ENCODE results near the gene TRIM8. TPM values are rescaled to one million over a fixed set of nuclear protein-coding genes. Genes with fewer than 3 reads are reported as not detected.
"Not testable (repeated sequence)": the region's sequence is repeated elsewhere in the genome, so short reads cannot be mapped to it uniquely, and the experiment has no call there.

TRIM8 gene
- polyA plus RNA-seq, 4 donors, result 122 to 157 (median 132) TPM

DNA sequence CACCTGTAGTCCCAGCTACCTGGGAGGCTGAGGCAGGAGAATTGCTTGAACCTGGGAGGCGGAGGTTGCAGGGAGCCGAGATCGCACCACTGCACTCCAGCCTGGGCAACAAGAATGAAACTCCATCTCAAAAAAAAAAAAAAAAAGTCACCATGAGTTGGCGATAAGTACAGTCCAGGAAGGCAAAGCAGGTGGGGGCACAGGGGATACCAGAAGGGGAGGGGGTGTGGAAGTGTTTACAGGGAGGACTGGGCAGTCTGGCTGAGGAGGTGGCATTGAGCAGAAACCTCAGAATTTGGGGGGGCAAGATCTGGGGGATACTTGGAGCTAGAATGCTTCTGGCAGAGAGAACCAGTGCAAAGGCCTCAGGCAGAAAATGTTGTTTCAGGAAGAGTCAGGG is 23.1 kb downstream of the TRIM8 start:
- DNase-seq (ENCODE audit: low read depth in 4 of 4, low spot score in 2 of 4), result not testable (repeated sequence)

GRCh38 chr10:102668326-102669107 is 24.2 kb downstream of the TRIM8 start:
- no peak for DNase-seq (ENCODE audit: low read depth in 4 of 4, low spot score in 2 of 4)

- DNase-seq (ENCODE audit: low read depth in 4 of 4, low spot score in 2 of 4), result no peak
Observed at GRCh38 chr10:102669206-102670064, 25.2 kb downstream of the TRIM8 start.

DNA sequence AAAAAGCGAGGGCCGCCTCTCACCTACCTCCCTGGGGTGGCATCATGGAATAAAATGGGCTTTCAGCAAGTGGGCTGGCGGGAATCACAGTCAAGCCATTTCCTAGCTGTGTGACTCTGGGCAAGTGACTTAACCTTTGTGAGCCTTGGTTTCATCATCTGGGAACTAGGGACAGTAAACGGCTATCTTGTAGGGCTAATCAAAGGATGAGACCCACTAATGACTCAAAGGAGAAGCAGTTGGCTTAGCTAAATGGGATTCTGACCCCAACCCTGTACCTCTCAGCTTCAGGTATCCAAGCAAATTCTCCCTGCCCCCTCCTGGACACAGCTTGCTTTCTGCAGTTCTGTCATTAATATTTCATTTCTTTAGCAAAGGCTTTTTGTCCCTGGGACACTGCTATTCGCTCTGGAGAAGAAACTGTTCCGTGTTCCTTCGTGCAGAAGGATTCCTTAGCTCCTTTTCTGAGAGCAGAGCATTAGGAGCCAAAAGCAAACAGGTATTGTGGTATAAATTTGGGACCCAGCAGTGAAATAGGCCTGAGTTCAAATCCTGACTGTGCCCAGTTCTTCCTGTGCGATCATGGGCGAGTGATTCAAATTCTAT is 25.9 kb downstream of the TRIM8 start:
- DNase-seq (ENCODE audit: low read depth in 4 of 4, low spot score in 2 of 4), result no peak

DNA sequence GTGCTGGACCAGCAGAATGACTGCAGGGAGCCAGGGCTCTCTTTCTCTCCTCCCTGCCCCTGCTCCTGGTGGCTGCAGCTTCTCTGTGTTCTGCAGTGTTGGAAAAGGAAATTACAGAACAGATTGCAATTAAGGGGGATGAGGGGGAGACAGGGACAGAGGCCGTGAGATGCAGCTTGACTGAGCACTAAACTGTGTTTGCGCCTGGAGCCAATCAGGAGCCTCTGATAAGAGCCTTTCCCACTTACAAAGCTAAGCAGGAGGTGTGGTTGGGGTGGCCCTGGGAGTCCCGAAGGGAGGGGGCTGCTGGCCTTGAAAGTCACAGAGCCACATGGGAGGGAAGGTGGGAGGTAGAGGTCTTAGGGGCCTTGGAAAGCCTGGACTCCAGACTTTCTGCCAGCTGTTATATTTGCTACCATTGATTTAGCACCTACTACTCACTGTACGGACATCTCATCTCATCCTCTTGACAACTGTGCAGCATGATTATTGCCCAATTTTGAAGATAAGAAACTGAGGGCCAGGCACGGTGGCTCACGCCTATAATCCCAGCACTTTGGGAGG is 26.7 kb downstream of the TRIM8 start:
- DNase-seq (ENCODE audit: low read depth in 4 of 4, low spot score in 2 of 4), result no peak

DNA sequence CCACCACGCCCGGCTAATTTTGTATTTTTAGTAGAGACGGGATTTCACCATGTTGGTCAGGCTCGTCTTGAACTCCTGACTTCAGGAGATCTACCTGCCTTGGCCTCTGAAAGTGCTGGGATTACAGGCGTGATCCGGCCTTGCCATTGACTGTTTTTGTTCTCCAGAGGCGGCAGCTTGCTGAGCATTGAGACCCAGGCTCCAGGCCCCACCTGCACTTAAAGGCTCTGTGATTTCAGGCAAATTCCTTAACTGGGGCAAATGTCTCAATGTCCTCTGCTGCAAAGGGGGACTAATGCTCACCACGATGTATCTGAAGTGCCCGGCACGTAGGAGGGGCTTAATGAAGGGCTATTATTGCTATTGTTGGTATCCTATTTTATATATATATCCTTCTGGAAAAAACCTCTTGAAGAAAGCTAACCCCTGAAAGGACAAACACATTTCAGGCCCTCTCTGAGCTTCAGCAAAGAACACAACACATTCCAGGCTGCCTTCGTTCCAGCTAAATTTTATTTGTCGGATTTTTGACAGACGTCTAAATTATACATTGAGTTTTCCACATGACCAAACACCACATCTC is 29.0 kb downstream of the TRIM8 start:
- DNase-seq (ENCODE audit: low read depth in 4 of 4, low spot score in 2 of 4), result no peak

DNA sequence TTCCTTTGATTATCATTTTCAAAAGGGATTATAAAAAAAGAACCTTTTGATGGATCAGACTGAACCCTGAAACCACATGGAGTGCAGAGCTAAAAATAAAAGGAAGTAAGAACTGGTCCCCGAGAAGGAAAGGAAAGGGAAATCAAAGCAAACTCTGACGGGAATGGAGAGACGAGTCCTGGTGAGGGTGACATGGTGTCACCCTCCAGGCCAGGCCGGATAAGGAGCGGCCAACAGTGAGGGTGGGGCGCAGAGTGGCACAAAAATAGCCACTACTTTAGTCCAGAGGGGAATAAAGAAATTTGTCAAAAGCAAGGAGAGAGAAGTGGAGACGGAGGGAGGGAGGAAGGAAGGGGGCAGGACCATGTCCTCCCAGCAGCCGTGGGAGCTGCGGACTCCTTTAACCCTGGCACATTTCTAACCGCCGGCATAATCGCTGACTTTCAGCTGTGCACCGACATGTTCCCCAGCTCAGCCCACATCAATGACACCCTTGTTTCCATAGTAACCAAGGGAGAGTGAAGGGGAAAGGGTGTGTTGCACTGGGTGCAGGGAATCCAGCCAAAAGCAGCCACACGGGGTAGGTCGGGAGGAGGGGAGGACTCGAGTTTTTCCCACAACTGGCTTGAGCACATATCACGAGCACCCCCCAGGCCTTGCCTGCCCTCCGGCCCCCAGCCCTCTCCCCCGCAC is 29.7 kb downstream of the TRIM8 start:
- no peak for DNase-seq (ENCODE audit: low read depth in 4 of 4, low spot score in 2 of 4)

GRCh38 chr10:102674566-102674965 is 30.3 kb downstream of the TRIM8 start:
- no peak for DNase-seq (ENCODE audit: low read depth in 4 of 4, low spot score in 2 of 4)

GRCh38 chr10:102675011-102675665 is 30.9 kb downstream of the TRIM8 start:
- no peak for DNase-seq (ENCODE audit: low read depth in 4 of 4, low spot score in 2 of 4)

GRCh38 chr10:102675666-102676533 is 31.6 kb downstream of the TRIM8 start:
- DNase-seq (ENCODE audit: low read depth in 4 of 4, low spot score in 2 of 4), result no peak

DNA sequence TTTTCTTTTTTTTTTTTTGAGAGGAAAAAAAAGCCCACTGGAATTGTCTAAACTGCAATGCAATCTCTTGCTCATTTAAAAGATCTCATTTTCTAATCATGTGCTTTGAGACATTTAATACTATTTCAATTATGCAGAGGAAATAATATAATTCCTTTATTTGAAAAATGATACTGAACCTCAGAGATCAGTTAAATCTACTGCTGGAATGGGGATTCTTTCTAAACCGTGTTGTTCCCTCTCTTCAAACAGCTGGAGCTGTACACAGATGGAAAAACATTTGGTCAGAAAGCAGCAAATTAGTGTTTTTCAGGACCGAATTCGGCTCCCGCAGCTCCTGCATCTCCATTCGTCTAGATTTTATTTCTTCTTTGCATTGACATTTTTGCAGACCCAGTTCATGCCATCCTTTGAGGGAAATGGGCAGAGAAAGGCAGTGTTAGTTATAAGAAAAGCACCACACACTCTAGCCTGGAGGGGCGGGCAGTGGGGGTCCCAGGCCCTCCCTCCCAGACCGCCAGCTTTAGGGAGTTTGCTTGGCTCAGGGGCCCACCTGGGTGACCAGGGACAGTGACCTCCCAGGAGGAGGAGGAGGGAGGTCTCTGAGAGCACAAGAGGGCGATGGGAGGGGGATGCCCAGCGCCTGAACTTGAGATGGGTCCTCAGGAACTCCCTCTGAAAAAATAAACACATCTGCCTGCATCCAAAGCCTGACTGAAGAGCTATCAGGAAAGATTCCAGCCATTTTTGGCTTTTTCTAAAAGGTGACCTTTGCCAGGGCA is 32.4 kb downstream of the TRIM8 start:
- no peak for DNase-seq (ENCODE audit: low read depth in 4 of 4, low spot score in 2 of 4)

DNA sequence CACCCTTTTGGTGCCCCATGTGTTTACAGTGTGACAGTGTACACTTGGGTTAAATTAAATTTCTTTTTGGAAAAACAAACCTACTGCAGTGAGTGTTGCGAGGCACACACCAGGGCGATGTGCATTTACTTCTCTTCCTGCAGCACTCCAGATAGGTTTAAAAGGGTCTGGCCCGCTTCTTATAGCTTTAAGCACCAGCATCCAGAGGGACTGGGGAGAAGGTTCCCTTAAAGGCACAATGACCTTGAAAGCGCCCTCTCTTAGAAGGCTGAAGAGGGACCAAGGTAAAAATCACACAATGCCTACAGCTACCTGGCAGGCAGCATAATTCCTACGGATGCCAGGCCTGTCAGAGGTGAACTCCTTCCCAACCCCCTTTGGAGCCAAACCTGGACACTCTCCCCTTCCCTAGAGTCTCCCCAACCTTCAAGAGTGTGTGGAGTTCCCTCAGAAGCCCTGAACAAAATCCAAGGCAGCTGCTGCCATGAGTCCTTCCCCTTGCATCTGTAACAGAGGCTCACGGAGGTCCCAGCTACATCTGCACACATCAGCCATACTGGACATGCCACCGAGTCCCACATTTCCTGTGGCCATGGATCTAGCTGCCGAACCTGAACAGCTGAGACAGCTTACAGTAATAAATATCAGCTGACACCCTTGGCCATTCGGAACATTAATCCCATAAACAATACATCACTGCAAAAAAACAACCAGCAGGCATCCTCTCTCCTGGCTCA is 33.2 kb downstream of the TRIM8 start:
- DNase-seq (ENCODE audit: low read depth in 4 of 4, low spot score in 2 of 4), result no peak

DNA sequence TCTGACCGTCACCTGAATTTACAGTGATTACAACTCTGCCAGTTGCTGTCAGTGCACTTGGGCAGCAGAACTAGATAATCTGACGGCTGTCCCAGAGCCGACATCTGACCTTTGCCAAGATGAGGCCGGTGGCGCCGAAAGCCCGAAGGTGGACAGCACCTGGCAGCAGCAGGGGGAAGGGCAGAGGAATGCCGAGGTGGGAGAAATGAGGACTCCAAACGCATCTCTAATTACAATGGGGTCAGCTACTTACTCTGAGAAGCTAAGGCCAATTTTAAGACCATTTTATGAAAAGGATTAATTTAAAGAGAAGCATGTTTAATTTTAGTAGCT is 33.8 kb downstream of the TRIM8 start:
- DNase-seq (ENCODE audit: low read depth in 4 of 4, low spot score in 2 of 4), result no peak

DNA sequence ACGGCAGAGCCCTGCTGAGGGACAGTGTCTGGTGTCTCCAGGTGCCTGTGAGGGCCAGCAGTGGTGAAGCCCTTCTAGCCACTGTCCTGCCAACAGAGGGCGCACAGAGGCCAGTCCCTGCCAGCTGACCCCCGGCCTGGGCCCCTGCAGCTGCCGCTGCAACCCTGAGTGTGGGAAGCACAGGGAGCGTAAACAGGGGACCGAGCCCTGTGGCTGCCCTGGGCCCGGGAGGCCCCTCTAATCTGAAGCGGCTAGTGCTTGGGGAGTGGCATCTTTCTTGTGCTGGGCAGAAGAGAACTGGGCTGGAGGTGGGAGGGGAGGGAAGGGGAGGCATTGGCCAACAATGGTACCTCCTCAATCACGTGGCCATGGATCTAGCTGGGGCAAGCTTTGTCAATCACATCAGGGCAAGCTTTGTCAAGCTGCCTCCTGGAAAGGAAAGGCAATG is 34.6 kb downstream of the TRIM8 start:
- no peak for DNase-seq (ENCODE audit: low read depth in 4 of 4, low spot score in 2 of 4)

DNA sequence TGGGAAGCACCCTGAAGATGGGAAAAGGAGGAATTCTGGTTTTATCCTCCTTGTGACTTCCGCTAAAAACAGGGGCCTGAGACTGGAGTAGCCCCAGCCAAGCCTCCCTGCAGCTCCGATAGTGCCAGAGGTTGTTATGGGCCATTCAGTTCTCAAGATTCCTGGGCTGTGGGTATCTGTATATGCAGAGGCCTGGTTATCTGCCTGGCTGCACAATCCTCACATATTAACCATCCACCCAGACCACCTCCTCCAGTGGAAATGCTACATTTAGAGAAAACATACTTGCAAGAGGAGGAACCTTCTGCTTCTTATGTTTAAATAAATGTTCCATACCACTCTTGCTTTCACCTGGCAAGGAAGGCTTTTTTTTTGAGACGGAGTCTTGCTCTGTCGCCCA is 35.3 kb downstream of the TRIM8 start:
- DNase-seq (ENCODE audit: low read depth in 4 of 4, low spot score in 2 of 4), result no peak

DNA sequence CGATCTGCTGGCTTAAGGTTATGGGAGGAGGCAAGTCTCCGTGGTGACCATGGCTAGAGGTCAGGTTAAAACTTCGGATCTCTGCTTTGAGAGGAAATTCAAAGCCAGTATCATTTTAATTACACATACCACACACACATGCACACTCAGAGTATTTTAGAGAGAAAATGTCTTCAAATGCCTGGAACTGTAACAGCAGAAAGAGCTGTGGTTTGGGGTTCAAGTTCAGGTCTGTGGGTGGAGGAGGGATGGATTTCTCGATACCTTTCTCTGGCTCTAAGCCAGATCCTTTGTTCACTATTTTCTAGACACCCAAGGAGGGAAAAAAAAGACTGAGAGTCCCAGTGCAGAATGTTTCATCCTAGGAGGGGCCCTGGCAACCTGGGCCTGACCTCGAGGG is 37.4 kb downstream of the TRIM8 start:
- no peak for DNase-seq (ENCODE audit: low read depth in 4 of 4, low spot score in 2 of 4)

GRCh38 chr10:102682416-102682815 is 38.1 kb downstream of the TRIM8 start:
- DNase-seq (ENCODE audit: low read depth in 4 of 4, low spot score in 2 of 4), result no peak

All from left renal cortex interstitium (tissue), 4 donors.